ENCODE measurements around the gene SMS.
"Not testable (repeated sequence)": the region's sequence is repeated elsewhere in the genome, so short reads cannot be mapped to it uniquely, and the experiment has no call there.

The SMS gene

DNA sequence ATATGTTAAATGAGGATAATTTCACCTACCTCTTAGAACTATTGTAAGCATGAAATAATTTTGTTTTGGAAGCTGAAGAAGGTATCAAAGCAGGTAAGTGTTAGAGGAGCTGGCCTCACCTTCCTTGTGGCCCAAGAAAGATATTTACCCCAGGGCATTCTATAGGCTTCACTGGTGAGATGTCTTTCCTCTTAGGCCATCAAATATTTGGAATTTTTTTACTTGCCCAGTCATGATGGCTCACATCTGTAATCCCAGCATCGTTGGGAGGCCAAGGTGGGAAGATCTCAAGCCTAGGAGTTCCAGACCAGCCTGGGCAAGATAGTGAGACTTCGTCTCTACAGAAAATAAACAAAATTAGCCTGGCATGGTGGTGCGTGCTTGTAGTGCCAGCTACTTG lies 6.1 kb upstream of the SMS start:
- in situ Hi-C loops (cut with HindIII; ENCODE audit: low pct_unique_long_range_greater_than_20kb, low sequenced_read_pairs), result no loop called here
- TF ChIP-seq JUND (IDR thresholded peaks at IDR 0.05; ENCODE audit: low read depth), result no peak
- DNase-seq (ENCODE audit: low read depth in 1 of 2, low spot score in 1 of 2), result peak in 1 of 2 experiments; percentile 51

DNA sequence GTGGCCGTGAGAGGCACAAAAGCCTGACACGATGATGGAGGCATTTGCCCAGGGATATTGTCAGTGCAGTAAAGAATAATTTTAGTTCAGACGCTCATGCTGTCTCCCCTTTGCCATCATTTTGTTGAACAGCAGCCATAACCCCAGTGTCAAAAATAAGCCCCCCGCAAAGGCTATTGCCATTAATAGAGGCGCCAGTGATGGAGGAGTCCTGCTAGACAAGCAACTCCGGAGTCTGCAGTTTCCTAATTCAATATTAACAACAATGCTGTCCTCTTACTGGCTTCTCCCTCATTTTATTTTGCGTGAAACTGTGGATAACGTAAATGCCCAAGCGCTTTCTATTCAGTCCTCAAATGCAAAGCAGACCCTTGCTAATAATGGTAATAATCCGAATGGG lies 603 bp upstream of the SMS start:
- TF ChIP-seq JUND (IDR thresholded peaks at IDR 0.05; ENCODE audit: low read depth), result no peak
- in situ Hi-C loops (cut with HindIII; ENCODE audit: low pct_unique_long_range_greater_than_20kb, low sequenced_read_pairs), result no loop called here
- no peak for DNase-seq (ENCODE audit: low read depth in 1 of 2, low spot score in 1 of 2)

DNA sequence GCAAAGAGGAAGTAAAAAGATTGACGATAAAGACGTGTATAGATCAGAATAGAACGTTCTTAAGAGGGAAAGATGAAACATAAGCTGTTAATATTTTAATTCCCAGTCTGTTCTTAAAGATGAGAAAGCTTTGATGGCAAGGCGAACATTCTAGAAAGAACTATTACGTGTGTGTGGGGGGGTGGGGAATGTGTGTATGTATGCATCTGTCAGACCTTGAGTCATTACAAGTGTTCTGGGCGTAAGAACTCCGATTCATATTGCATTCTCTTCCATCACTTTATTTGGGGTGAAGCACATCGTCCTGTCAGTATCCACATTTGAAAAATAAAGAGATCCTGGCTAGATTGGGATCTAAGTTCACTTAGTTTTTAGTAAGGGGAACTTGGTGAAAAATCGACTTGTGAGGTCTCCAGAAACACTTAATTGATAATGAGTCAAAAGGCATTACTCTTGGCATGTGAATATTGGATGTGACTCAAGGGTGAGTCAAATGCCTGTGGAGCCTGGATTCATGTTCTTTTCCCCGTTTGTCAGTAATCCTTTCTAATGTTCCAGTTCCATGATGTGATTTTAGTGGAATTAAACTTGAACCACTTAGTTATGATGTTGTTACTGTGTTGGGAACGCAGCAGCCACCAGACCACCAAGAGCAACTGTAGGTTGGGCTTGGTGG lies 3.1 kb downstream of the SMS start:
- TF ChIP-seq JUND (IDR thresholded peaks at IDR 0.05; ENCODE audit: low read depth), result no peak
- DNase-seq (ENCODE audit: low read depth in 1 of 2, low spot score in 1 of 2), result no peak
- in situ Hi-C loops (cut with HindIII; ENCODE audit: low pct_unique_long_range_greater_than_20kb, low sequenced_read_pairs), result no loop called here

DNA sequence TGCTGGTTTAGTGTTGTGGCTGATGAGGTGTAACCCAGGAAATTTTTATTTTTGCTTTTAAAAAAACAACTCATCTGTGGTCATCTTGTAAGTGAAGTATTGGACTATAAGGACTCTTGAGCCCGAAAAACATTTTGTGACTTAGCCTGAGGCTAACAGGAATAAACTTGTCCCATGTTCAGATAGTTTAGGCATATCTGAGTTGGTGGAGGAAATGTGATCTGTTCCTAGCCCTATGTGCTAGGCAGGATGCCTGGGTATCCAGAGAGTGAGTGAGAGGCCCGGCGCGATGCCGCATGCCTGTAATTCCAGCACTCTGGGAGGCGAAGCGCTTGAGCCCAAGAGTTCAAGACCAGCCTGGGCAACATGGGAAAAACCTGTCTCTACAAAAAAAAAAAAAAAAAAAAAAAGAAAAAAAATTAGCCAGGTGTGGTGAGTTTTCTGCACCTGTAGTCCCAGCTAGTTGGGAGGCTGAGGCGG lies 3.7 kb downstream of the SMS start:
- DNase-seq (ENCODE audit: low read depth in 1 of 2, low spot score in 1 of 2), result no peak
- no peak for TF ChIP-seq JUND (IDR thresholded peaks at IDR 0.05; ENCODE audit: low read depth)
- in situ Hi-C loops (cut with HindIII; ENCODE audit: low pct_unique_long_range_greater_than_20kb, low sequenced_read_pairs), result no loop called here

DNA sequence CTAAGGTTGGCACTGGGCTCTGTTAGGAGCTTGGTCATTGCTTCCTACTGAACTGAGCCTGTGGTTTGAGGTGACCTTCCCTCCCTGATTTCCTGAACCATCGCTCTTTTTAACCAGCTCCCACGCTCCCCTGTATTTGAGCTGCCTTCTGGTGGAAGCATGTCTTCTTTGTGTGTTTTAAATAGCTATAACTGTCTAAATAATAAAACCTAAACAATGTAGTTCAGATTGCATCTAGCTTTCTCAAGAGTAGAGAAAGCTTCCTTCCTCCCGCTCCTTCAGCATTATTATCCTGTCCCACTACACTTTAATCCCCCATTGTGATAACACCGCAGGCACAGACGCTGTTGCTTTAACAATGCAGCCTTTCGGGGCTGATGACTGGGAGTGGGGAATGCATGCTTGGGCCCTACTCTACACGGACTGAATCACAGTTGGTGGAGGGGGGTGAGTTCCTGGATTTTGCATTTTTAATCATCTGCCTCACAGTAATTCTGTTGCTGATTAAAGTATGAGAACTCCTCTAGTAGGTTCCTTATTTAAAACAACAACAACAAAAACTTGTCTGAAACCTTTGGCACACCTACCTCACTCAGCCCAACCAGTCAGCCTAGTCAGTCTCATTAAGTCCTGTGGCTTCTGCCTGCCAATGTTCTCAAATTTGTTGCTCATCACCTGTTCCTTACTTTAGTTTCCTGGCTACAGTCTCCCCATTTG lies 6.6 kb downstream of the SMS start:
- TF ChIP-seq JUND (IDR thresholded peaks at IDR 0.05; ENCODE audit: low read depth), result no peak
- in situ Hi-C loops (cut with HindIII; ENCODE audit: low pct_unique_long_range_greater_than_20kb, low sequenced_read_pairs), result no loop called here
- DNase-seq (ENCODE audit: low read depth in 1 of 2, low spot score in 1 of 2), result peak in 1 of 2 experiments; percentile 51

DNA sequence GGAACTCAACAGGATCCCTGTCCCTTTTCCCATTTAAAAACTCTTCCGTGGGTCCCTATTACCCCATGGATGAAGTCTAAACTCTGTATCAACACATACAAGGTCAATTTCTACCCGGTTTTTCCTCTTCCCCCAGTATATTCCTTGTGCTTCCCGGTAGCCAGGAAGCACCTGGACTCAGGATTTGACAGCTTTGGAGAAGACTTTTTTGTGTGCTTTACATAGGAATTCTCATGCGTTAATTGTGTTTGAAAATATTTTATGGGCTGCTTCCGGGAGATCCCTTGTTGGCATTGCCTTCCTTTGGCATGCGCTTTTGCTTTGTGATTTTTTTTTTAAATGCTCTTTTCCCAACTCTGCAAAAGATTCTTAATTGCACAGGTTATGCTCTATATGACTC lies 7.2 kb downstream of the SMS start:
- TF ChIP-seq JUND (IDR thresholded peaks at IDR 0.05; ENCODE audit: low read depth), result no peak
- in situ Hi-C loops (cut with HindIII; ENCODE audit: low pct_unique_long_range_greater_than_20kb, low sequenced_read_pairs), result no loop called here
- peak in 1 of 2 experiments; percentile 29 for DNase-seq (ENCODE audit: low read depth in 1 of 2, low spot score in 1 of 2)

DNA sequence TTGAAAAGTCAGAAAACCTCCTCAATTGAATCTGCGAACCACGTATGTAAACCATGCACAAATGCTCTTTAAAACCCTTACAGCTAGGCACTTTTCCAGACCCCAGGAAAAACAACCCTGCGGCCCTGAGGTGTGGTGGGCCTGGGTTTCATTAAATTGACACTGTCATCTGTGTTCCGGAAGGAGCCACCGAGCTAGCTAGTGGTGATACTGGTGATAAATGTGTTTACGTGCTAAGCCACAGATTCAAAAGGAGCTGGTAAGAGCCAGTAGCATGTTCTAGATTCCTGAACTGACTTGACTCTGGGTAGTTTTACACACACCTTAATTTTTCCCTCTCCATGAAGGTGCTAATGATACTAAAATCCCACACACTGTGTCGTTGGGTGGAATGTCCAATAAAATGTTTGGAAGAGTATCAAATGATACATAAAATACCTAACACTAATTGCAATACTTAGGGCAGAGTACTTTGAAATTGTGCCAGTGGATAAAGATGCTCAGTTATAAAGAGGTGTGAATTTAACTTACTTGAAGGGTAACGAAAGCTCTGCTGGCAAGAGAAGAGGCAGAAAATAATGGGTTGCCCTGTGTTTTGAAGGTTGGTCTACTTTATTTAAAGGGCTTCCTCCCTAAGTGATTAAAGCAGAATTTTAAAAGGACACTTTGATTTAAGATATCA lies 8.5 kb downstream of the SMS start:
- TF ChIP-seq JUND (IDR thresholded peaks at IDR 0.05; ENCODE audit: low read depth), result no peak
- DNase-seq (ENCODE audit: low read depth in 1 of 2, low spot score in 1 of 2), result no peak
- in situ Hi-C loops (cut with HindIII; ENCODE audit: low pct_unique_long_range_greater_than_20kb, low sequenced_read_pairs), result no loop called here

DNA sequence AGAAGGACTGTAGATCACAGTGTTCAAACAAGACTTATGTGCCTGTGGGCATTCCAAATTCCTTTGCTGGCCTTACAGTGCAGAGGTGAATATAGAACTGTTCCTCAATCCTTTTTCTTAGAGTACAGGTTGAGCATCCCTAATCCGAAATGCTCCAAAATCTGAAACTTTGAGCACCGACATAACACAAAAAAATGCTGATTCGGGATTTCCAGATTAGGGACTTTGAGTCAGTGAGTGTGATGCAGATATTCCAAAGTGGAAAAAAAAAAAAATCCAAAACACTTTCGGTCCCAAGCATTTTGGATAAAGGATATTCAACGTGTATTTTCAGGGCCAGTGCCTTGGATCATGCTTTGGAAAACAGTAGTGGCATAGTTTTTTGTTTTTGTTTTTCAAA lies 9.2 kb downstream of the SMS start:
- peak in 1 of 2 experiments; percentile 61 for DNase-seq (ENCODE audit: low read depth in 1 of 2, low spot score in 1 of 2)
- no peak for TF ChIP-seq JUND (IDR thresholded peaks at IDR 0.05; ENCODE audit: low read depth)
- in situ Hi-C loops (cut with HindIII; ENCODE audit: low pct_unique_long_range_greater_than_20kb, low sequenced_read_pairs), result no loop called here

DNA sequence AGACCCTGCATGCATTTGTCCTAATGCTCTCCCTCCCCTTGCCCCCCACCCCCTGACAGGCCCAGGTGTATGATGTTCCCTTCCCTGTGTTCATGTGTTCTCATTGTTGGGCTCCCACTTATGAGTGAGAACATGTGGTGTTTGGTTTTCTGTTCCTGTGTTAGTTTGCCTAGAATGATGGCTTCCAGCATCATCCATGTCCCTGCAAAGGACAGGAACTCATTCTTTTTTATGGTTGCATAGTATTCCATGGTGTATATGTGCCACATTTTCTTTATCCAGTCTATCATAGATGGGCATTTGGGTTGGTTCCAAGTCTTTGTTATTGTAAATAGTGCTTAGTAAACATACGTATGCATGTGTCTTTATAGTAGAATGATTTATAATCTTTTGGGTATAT lies 10.0 kb downstream of the SMS start:
- DNase-seq (ENCODE audit: low read depth in 1 of 2, low spot score in 1 of 2); in situ Hi-C loops (cut with HindIII; ENCODE audit: low pct_unique_long_range_greater_than_20kb, low sequenced_read_pairs): not testable (repeated sequence)

DNA sequence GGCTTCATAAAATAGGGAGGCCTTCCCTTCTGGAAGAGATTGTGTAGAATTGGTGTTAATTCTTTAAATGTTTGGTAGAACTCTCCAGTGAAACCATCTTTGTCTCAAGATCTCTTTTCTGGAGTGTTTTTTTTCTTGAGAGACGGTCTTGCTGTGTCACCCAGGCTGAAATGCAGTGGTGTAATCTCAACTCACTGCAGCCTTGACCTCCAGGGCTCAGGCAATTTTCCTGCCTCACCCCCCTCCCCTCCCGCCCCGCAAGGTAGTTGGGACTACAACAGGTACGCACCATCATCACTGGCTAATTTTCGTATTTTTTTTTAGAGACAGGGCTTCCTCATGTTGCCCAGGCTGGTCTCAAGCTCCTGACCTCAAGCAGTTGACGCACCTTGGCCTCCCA lies 12.1 kb downstream of the SMS start:
- DNase-seq (ENCODE audit: low read depth in 1 of 2, low spot score in 1 of 2), result no peak
- in situ Hi-C loops (cut with HindIII; ENCODE audit: low pct_unique_long_range_greater_than_20kb, low sequenced_read_pairs), result no loop called here
- TF ChIP-seq JUND (IDR thresholded peaks at IDR 0.05; ENCODE audit: low read depth), result no peak

DNA sequence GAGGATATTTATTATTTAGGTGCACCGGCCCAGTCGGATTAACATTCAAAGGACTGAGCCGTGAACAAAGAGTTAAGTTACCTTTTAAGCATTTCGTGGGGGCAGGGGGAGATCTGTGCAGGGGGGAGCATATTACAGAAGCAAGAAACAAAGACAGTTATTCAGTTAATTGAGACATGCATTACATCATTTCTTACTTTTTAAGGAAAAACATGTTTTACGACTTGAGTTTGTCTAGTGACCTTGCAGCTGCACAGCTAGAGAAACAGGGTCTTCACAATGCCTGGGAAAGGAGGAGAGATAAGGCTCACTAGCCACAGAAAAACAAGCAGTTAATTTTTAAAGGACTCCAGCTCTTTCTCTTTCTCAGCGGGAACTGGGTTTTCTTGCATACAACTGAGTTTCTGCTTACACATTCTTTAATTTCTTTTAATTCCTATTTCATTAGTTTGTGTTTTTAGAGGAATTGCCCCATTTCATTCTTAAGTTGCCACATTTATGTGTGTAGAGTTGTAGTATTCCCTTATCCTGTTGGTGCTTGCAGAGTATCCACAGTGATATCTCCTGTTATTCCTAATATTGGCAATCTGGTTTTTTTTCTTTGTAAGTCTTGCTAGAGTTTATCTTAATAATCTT lies 12.8 kb downstream of the SMS start:
- in situ Hi-C loops (cut with HindIII; ENCODE audit: low pct_unique_long_range_greater_than_20kb, low sequenced_read_pairs); DNase-seq (ENCODE audit: low read depth in 1 of 2, low spot score in 1 of 2): not testable (repeated sequence)

DNA sequence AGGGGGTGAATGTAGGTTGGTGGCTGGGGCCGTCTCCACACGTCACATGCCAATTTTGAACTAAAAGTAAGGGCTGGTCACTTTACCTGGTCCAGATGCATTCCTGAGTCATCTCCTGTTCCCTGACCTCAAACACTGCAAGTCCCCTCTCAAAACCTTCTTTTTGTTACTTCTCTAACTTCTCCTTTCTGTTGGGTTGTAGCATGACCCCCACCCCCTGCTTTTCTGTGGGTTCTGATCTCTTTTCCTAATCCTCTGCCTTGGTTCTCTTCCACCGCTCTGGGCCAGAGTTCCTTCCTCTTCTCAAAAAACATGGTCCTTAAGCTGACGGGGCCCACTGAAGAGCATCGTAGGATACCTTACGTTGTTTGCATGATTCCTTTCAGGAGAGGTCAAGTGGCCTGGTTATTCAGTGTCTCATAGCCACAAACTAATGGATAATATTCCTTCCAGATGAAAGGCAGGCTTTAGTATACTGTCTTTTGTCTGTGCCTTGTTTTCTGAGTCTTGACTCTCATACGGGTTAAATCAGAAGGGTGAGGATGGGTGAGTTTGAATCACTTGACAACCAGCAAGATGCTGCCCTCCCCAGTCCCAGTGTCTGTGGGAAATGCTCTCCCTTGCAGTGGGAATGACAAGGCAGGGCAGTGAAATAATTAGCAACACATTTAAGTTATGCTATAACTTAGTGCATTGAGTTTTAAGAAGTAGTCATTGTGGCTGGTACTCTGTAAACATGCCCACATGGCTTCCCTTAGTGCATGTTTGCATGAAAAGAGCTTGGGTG lies 15.1 kb downstream of the SMS start:
- DNase-seq (ENCODE audit: low read depth in 1 of 2, low spot score in 1 of 2), result no peak
- in situ Hi-C loops (cut with HindIII; ENCODE audit: low pct_unique_long_range_greater_than_20kb, low sequenced_read_pairs), result no loop called here
- TF ChIP-seq JUND (IDR thresholded peaks at IDR 0.05; ENCODE audit: low read depth), result no peak
